Temporal lobe (tissue), 2 donors: ENCODE data around the gene SLIT3. TPM values are rescaled to one million over a fixed set of nuclear protein-coding genes. Genes with fewer than 3 reads are reported as not detected.
A peak's percentile ranks its signal among the peaks of the same experiment; 100 is the strongest.

ENCODE experiments used
- small RNA-seq: library from RNA; depleted of rRNA; stranded (forward); fragments of <200 nt; gene quantifications from one replicate; pipeline ENCODE3, GENCODE V24; 2014; ENCODE audit warnings: low replicate concordance
- total RNA-seq: library from RNA; depleted of rRNA; stranded (reverse); fragments of >200 nt; gene quantifications from one replicate; pipeline ENCODE4 v1.2.3, GENCODE V29; 2014

The SLIT3 gene
- total RNA-seq, 1 donor from 2014 or later = 3.0 TPM

Small RNAs within 50 kb of the gene (small RNA-seq; reads per million reads assigned to genes)
- 0.32 reads per million, percentile 21 among the genes with 10 or more reads in this experiment for gene MIR218-2
- gene MIR585 = 0.99 reads per million, percentile 74 among the genes with 10 or more reads in this experiment
- not detected for gene RF00019
